ENCODE data around the gene SORCS2.

DNA sequence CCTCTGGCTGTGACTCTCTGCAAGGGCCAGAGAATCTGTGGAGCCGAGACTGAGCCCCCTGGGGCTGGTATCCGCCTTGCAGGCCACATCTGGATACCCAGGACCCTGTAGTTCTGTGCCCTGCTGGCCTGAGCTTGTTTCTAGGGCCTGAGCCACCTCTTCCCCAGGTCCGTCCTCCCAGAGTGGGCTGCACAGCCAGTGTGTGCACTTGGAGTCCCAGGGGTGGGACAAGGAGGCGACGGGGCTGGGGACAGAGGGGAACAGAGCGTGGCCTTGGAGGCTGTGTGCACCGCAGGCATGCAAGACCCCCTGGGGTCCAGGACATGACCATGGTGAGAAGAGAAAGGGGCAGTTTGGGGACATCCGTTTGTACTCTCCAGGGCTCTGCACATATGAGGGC, 105.5 kb downstream of the SORCS2 start:
- TF ChIP-seq RCOR1 (IDR thresholded peaks at IDR 0.05; ENCODE audit: insufficient replicate concordance, low read length) (no peak), POLR2A (IDR thresholded peaks at IDR 0.05; ENCODE audit: low read depth, low read length) (no peak), RFX5 (IDR thresholded peaks at IDR 0.05; ENCODE audit: low read depth, low read length) (no peak), FOS (IDR thresholded peaks at IDR 0.05; ENCODE audit: low read depth, low read length) (no peak), CEBPB (IDR thresholded peaks at IDR 0.05; ENCODE audit: low read depth, low read length) (no peak), NFE2L2 (IDR thresholded peaks at IDR 0.05; ENCODE audit: low read depth, low read length) (no peak), SMC3 (IDR thresholded peaks at IDR 0.05; ENCODE audit: low read depth, low read length) (no peak), RAD21 (IDR thresholded peaks at IDR 0.05; ENCODE audit: low read length) (no peak), MXI1 (IDR thresholded peaks at IDR 0.05; ENCODE audit: borderline replicate concordance, low read depth, low read length) (no peak), MAFK (IDR thresholded peaks at IDR 0.05; ENCODE audit: low read depth, low read length) (no peak), CHD1 (IDR thresholded peaks at IDR 0.05; ENCODE audit: low read depth, low read length) (no peak), USF2 (IDR thresholded peaks at IDR 0.05; ENCODE audit: low read depth, low read length) (no peak)
- TF ChIP-seq, protein P1, sequence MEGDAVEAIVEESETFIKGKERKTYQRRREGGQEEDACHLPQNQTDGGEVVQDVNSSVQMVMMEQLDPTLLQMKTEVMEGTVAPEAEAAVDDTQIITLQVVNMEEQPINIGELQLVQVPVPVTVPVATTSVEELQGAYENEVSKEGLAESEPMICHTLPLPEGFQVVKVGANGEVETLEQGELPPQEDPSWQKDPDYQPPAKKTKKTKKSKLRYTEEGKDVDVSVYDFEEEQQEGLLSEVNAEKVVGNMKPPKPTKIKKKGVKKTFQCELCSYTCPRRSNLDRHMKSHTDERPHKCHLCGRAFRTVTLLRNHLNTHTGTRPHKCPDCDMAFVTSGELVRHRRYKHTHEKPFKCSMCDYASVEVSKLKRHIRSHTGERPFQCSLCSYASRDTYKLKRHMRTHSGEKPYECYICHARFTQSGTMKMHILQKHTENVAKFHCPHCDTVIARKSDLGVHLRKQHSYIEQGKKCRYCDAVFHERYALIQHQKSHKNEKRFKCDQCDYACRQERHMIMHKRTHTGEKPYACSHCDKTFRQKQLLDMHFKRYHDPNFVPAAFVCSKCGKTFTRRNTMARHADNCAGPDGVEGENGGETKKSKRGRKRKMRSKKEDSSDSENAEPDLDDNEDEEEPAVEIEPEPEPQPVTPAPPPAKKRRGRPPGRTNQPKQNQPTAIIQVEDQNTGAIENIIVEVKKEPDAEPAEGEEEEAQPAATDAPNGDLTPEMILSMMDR (conservative IDR thresholded peaks at IDR 0.05; ENCODE audit: low read depth, low read length): no peak
